Stimulated activated CD4-positive, alpha-beta T cell treated with anti-CD3 and anti-CD28 coated beads, Interleukin-12 subunit alpha, Interleukin-12 subunit beta, amount 100 ng/mL, for 48 hours (primary cell): Measurements from ENCODE around the gene DMRT1.

Experiments used
- DNase-seq, 3 donors: peaks; one replicate each; pipeline ENCODE4 v3.0.0-alpha.2; 2020; ENCODE audit warnings: low read depth in 2 of 3, low spot score in 1 of 3

DMRT1 gene

GRCh38 chr9:841371-842209, at the start of gene DMRT1:
Gene DMRT1, plus strand, starts transcription at chr9:841697. Its CDS starts 142 bp downstream, at chr9:841839.
- no peak for DNase-seq

DNA sequence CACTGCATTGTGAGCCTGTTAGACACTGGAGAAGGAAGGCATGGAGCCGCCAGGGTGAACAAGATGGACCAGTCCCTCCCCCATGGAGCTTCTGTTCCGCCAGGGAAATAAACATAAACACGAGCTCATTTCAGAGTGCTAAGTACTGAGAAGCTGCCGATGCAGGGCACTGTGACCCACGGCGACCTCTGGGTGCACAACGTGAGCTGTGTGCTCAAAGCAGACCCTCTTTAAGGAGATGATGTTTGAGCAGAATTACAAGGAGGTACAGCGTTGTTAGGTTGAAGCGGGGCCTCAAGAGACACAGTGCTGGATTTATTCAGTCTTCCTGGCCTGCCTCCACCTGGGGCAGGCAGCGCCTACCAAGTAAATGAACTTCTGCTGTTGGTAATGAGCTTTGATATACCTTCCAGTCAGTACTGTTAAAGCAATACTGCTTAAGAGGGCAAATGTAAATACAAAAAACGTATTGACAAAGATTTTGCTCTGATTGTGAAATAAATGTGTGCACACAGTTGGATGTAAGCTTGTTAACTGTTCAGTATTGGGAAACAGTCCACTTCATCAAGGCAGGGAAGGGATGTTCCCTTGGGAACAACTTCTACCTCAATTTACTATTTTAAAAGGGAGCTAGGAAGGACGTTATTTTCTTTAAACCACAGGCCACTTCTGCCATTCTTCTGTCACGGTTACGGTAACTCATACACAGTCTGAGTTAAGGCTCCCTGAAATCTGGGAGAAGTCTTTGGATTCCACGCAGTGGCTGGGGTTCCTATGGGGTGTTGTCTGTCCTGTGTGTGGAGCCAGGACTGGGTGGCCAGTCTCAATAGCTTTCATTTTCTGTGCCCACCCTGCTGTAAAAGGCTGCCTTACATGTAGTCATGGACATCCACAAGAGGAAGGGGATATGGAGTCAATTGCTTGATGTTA, 48.9 kb upstream of the DMRT1 start:
- no peak for DNase-seq

- DNase-seq: no peak
These were observed 47.1 kb upstream of the DMRT1 start for GRCh38 chr9:794386-794785.

GRCh38 chr9:795869-796268, 45.6 kb upstream of the DMRT1 start:
- no peak for DNase-seq

- no peak for DNase-seq
These were observed 40.8 kb upstream of the DMRT1 start for GRCh38 chr9:800591-801150.

DNA sequence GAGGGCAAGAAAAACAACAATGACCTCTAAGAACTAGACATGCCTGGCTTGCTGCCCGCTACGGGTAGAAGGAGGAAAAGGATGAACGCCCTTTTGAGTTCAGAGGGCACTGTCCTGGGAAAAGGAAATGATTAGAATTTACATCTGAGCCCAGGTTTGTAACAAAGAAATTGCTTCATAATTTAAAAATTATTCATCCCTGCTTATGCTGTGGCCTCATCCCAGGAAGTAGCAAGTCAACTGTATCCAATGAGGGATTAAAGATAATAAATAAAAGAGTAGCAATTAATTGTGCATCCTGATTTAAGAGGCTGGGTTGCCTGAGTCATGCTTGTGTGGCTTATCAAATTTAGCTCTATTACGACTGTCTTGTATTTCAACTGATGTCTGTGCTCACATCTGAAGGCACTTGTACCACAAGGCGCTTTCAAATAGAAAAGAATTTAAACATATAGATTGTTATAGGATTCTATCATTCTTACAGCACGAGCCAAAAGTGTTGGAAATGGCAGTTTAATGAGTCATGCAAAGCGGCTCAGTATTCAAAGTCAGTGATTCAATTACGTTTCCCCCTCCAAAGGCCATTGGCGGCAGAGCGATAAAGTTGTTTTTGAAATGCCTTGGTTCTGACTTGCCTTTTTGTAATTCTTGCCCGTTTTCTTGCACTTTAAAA, 40.0 kb upstream of the DMRT1 start:
- no peak for DNase-seq

GRCh38 chr9:804026-804425, 37.5 kb upstream of the DMRT1 start:
- no peak for DNase-seq

GRCh38 chr9:805151-805550, 36.3 kb upstream of the DMRT1 start:
- no peak for DNase-seq

GRCh38 chr9:806285-807156, 35.0 kb upstream of the DMRT1 start:
- no peak for DNase-seq

DNA sequence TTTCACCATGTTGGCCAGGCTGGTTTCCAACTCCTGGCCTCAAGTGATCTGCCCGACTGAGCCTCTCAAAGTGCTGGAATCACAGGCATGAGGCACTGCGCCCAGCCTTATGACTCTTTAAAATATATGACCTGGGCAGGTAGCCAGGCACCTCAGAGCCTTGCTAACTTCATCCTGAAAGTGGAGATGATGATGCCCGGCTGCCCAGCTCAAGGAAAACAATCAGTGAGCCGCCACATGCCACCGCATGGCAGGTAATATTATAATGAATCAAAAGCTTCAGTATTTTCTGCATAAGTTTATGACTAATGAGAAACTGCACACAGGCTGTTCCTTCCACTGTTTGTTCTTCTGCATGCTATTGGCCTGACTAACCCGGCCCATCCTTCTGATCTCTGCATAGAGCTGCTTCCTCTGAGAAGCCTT, 30.4 kb upstream of the DMRT1 start:
- DNase-seq: no peak

DNA sequence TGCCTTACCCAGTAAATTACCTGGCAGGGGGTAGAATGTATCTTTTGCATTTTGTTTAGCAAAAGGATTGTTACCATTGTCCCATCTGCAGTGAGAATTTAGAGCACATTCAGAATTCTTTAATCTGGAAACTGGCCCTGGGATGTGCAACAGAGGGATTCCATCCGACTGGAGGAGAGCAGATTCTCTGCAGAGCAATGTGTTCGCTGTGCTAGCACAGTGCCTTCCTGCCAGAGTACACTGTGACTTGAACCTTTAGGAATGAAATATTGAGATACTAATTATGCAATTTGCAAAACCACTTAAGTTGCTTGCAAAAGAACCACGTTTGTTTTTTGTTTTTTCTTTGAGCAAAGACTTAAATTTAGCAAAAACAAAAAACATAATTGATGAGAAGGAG, 22.5 kb upstream of the DMRT1 start:
- DNase-seq: no peak

GRCh38 chr9:826500-827280, 14.8 kb upstream of the DMRT1 start:
- DNase-seq: no peak

GRCh38 chr9:840343-840742, 1.2 kb upstream of the DMRT1 start:
- DNase-seq: no peak

DNA sequence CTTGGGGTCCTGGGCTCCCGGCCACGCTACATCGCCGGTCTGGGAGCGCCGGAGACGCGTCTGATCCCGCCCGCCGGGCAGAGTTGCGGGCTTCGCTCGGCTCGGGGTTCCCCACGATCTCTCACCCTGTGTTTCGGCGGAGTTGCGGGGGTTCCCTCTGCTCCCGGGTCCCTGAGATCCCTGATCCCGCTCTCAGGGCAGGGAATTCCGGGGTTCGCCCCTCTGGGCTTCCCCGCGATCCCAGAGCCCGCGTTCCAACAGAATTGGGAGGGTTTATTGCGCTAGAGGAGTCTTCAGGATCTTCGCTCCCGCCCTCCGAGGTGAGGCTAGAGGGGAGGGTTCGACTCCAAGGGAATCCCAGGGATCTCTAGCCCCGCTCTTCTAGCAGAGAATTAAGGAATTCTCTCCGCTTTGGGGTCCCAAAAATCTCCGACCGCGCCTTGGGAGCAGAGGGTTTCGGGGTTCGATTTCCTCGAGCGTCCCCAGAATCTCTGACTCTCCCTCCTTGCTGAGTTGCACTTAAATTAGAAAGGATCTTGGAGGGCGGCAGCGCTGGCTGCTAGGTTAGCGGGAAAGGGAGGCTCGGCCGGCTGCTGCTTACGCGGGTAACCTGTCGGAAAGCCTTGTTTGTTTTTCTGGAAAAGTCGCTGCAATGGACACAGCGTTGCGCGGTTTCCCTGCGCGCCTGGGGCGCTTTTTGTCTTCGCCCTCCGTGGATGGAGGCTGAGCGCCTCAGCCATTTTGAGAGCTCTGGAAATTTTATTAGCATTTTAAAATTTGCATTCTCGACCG, 1.3 kb downstream of the DMRT1 start:
- DNase-seq: no peak

DNA sequence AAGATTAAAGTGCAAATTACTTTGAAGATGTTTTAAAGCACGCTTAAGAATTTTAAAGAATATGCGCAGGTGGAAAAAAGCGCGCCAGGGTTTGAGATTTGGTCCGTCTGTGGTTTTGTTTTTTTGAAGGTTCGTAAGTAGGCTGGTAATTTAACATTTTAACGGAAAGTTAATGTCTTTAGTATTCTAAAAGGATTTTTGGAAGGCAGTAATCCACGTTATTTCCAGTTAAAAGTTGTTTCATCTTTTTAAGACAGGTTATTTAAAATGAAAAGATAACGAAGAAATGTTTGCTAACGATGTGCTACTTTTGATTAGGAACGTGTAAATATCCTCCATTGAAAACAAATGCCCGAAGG, 1.9 kb downstream of the DMRT1 start:
- DNase-seq: no peak

- DNase-seq: no peak
These were observed 5.4 kb downstream of the DMRT1 start for GRCh38 chr9:846852-847251.

DNA sequence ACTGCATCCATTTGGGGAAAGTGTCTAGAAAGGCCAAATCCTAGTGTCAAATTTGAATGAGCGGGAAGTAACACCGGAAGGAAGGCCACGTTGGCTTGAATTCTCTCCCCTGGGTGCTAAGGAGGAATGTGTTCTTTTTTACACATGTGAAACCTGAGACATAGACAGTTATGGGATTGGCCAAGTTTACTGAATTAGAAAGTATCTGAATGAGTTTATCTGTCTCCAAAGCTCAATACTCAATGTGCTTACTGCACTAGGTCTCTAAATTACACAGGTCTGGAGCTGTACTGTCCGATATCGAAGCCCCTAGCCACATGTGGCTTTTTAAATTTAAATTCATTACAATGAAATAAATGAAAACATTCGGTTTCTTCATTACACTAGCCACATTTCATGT, 6.0 kb downstream of the DMRT1 start:
- DNase-seq: no peak

DNA sequence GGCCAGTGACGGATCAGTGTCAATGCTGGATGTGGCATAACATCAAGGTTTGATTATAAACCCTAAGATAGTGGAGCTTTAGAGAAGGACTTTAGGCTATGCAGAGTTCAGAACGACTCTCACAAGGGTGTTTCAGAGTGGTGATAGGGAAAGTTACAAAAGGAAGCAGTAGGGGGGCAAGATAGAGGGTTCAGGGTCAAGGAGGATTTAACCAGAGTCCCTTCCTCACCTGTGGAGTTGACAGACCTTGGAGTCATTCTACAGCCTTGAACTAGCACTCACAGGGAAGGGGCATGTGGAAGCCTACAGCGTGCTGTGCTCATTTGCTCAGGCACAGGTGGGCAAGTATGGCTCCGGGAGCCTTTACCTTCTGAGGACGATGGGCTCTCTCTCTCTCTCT, 7.9 kb downstream of the DMRT1 start:
- no peak for DNase-seq

DNA sequence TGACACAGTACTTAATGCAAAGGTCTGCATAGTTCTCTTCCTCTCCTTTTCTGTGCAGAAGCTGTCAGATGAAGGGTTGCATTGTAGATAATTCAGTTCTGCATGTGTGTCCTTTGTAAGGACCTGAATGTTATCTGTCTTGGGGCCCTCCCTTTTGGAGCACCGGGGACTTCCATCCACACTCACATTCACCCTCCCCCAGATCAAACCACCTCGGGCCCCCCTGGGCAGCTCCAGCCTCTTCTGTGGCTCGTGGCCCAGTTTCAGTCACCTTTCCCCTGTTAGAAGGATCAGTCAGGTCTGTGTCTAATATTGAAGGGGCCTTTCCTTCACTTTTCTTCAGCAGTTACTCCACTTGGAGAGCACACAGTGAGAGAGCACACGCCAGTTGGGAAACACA, 11.0 kb downstream of the DMRT1 start:
- no peak for DNase-seq
